IPS-18a (cell line): ENCODE measurements around the gene PPP1R9B.

Source experiments
- H3K27ac ChIP-seq: one replicate; pipeline ENCODE4 v1.5.1; 2013; ENCODE audit warnings: low read length
- H3K27me3 ChIP-seq: one replicate; pipeline ENCODE4 v1.6.1; 2013; ENCODE audit warnings: mild to moderate bottlenecking, low read length; ENCODE audit not compliant: control insufficient read depth, insufficient read depth
- H3K36me3 ChIP-seq: one replicate; pipeline ENCODE4 v1.6.1; 2013; ENCODE audit warnings: low read depth, low read length; ENCODE audit not compliant: control insufficient read depth
- H3K4me1 ChIP-seq: one replicate; pipeline ENCODE4 v1.6.1; 2013; ENCODE audit warnings: low read depth, low read length; ENCODE audit not compliant: control insufficient read depth
- H3K4me3 ChIP-seq: one replicate; pipeline ENCODE4 v1.5.1; 2013; ENCODE audit warnings: low read length
- H3K9ac ChIP-seq: one replicate; pipeline ENCODE4 v1.6.1; 2013; ENCODE audit warnings: mild to moderate bottlenecking, low read length, moderate library complexity
- H3K9me3 ChIP-seq: one replicate; pipeline ENCODE4 v1.6.1; 2013; ENCODE audit warnings: low read depth, low read length; ENCODE audit not compliant: control insufficient read depth

Gene PPP1R9B

GRCh38 chr17:50110591-50111349, 39.7 kb downstream of the PPP1R9B start:
- Histone ChIP-seq H3K4me1 (peaks cover 8% of the 10 kb centered on the region), H3K27ac (no peak overlapping the region), H3K9ac (no peak overlapping the region), H3K9me3 (no peaks in the 10 kb centered on the region), H3K36me3 (no peaks in the 10 kb centered on the region), H3K27me3 (no peaks in the 10 kb centered on the region), H3K4me3 (no peak overlapping the region)

GRCh38 chr17:50109785-50110184, 40.7 kb downstream of the PPP1R9B start:
- H3K36me3 ChIP-seq: no peaks in the 10 kb centered on the region
- no peak overlapping the region for H3K9ac ChIP-seq
- no peaks in the 10 kb centered on the region for H3K27me3 ChIP-seq
- no peak overlapping the region for H3K4me3 ChIP-seq
- H3K9me3 ChIP-seq: no peaks in the 10 kb centered on the region
- H3K27ac ChIP-seq: no peak overlapping the region
- peaks cover 4% of the 10 kb centered on the region for H3K4me1 ChIP-seq

- Histone ChIP-seq H3K4me3 (no peak overlapping the region), H3K9ac (no peak overlapping the region), H3K4me1 (peaks cover 4% of the 10 kb centered on the region), H3K9me3 (no peaks in the 10 kb centered on the region), H3K36me3 (no peaks in the 10 kb centered on the region), H3K27ac (no peak overlapping the region), H3K27me3 (no peaks in the 10 kb centered on the region)
These were observed 41.3 kb downstream of the PPP1R9B start for GRCh38 chr17:50109207-50109606.

- Histone ChIP-seq H3K4me3 (no peak overlapping the region), H3K9me3 (no peaks in the 10 kb centered on the region), H3K4me1 (peaks cover 4% of the 10 kb centered on the region), H3K27ac (no peak overlapping the region), H3K27me3 (no peaks in the 10 kb centered on the region), H3K9ac (no peak overlapping the region), H3K36me3 (no peaks in the 10 kb centered on the region)
These were observed 41.9 kb downstream of the PPP1R9B start for GRCh38 chr17:50108556-50108955.

- Histone ChIP-seq H3K27me3 (no peaks in the 10 kb centered on the region), H3K4me3 (no peak overlapping the region), H3K27ac (no peak overlapping the region), H3K4me1 (peaks cover 4% of the 10 kb centered on the region), H3K36me3 (no peaks in the 10 kb centered on the region), H3K9ac (no peak overlapping the region), H3K9me3 (no peaks in the 10 kb centered on the region)
These were observed 42.6 kb downstream of the PPP1R9B start for GRCh38 chr17:50107790-50108414.

GRCh38 chr17:50106393-50107131, 43.9 kb downstream of the PPP1R9B start:
- no peaks in the 10 kb centered on the region for H3K36me3 ChIP-seq
- no peaks in the 10 kb centered on the region for H3K27me3 ChIP-seq
- H3K4me1 ChIP-seq: peaks cover 2% of the 10 kb centered on the region
- no peak overlapping the region for H3K9ac ChIP-seq
- H3K27ac ChIP-seq: no peak overlapping the region
- H3K4me3 ChIP-seq: no peak overlapping the region
- no peaks in the 10 kb centered on the region for H3K9me3 ChIP-seq

GRCh38 chr17:50105811-50106210, 44.7 kb downstream of the PPP1R9B start:
- no peak overlapping the region for H3K27ac ChIP-seq
- no peak overlapping the region for H3K9ac ChIP-seq
- H3K9me3 ChIP-seq: no peaks in the 10 kb centered on the region
- peaks cover 10% of the 10 kb centered on the region for H3K4me1 ChIP-seq
- H3K27me3 ChIP-seq: no peaks in the 10 kb centered on the region
- H3K4me3 ChIP-seq: no peak overlapping the region
- H3K36me3 ChIP-seq: no peaks in the 10 kb centered on the region

- Histone ChIP-seq H3K36me3 (no peaks in the 10 kb centered on the region), H3K4me1 (peaks cover 14% of the 10 kb centered on the region), H3K4me3 (no peak overlapping the region), H3K27ac (no peak overlapping the region), H3K9ac (no peak overlapping the region), H3K9me3 (no peaks in the 10 kb centered on the region), H3K27me3 (no peaks in the 10 kb centered on the region)
These were observed 46.5 kb downstream of the PPP1R9B start for GRCh38 chr17:50103941-50104340.

- no peaks in the 10 kb centered on the region for H3K27me3 ChIP-seq
- H3K36me3 ChIP-seq: no peaks in the 10 kb centered on the region
- no peaks in the 10 kb centered on the region for H3K9me3 ChIP-seq
- no peak overlapping the region for H3K4me3 ChIP-seq
- H3K9ac ChIP-seq: no peak overlapping the region
- no peak overlapping the region for H3K27ac ChIP-seq
- H3K4me1 ChIP-seq: peaks cover 14% of the 10 kb centered on the region
These were observed 47.2 kb downstream of the PPP1R9B start for GRCh38 chr17:50103252-50103651.

- H3K4me1 ChIP-seq: peaks cover 14% of the 10 kb centered on the region
- H3K4me3 ChIP-seq: no peak overlapping the region
- no peaks in the 10 kb centered on the region for H3K9me3 ChIP-seq
- no peaks in the 10 kb centered on the region for H3K27me3 ChIP-seq
- no peak overlapping the region for H3K27ac ChIP-seq
- H3K36me3 ChIP-seq: no peaks in the 10 kb centered on the region
- H3K9ac ChIP-seq: no peak overlapping the region
These were observed 48.1 kb downstream of the PPP1R9B start for GRCh38 chr17:50102164-50102991.
